HEK293 (cell line): ENCODE results near the gene SAMD4A.

Source experiments
- FEZF1 ChIP-seq: fragments of 450-650 bp; formaldehyde crosslinking; IDR thresholded peaks from 2 replicates; pipeline ENCODE4 v1.5.1; 2016; ENCODE audit warnings: missing biosample characterization, missing genetic modification characterization
- GLIS1 ChIP-seq: fragments of 450-650 bp; formaldehyde crosslinking; IDR thresholded peaks from 2 replicates; pipeline ENCODE4 v1.5.1; 2016; ENCODE audit warnings: missing biosample characterization, missing genetic modification characterization
- OVOL3 ChIP-seq: fragments of 450-650 bp; formaldehyde crosslinking; IDR thresholded peaks from 2 replicates; pipeline ENCODE4 v1.5.1; 2016; ENCODE audit warnings: missing biosample characterization, missing genetic modification characterization
- SP7 ChIP-seq: fragments of 450-650 bp; formaldehyde crosslinking; IDR thresholded peaks from 2 replicates; pipeline ENCODE4 v1.5.1; 2016; ENCODE audit warnings: missing biosample characterization, missing genetic modification characterization
- WT1 ChIP-seq: fragments of 450-650 bp; formaldehyde crosslinking; IDR thresholded peaks from 2 replicates; pipeline ENCODE4 v1.5.1; 2016; ENCODE audit warnings: missing biosample characterization, missing genetic modification characterization
- ZEB2 ChIP-seq: fragments of 450-650 bp; formaldehyde crosslinking; IDR thresholded peaks from 2 replicates; pipeline ENCODE4 v1.5.1; 2016; ENCODE audit warnings: missing biosample characterization, missing genetic modification characterization
- ZFP3 ChIP-seq: fragments of 450-650 bp; formaldehyde crosslinking; IDR thresholded peaks from 2 replicates; pipeline ENCODE4 v1.5.1; 2016; ENCODE audit warnings: low read depth, missing biosample characterization, missing genetic modification characterization
- ZFP69B ChIP-seq: fragments of 450-650 bp; formaldehyde crosslinking; IDR thresholded peaks from 2 replicates; pipeline ENCODE4 v1.5.1; 2016; ENCODE audit warnings: missing biosample characterization, missing genetic modification characterization
- ZIC2 ChIP-seq: fragments of 450-650 bp; formaldehyde crosslinking; IDR thresholded peaks from 2 replicates; pipeline ENCODE4 v1.5.1; 2016; ENCODE audit warnings: missing biosample characterization, missing genetic modification characterization
- ZNF155 ChIP-seq: fragments of 450-650 bp; formaldehyde crosslinking; IDR thresholded peaks from 2 replicates; pipeline ENCODE4 v1.5.1; 2016; ENCODE audit warnings: missing biosample characterization, missing genetic modification characterization
- ZNF202 ChIP-seq: fragments of 450-650 bp; formaldehyde crosslinking; IDR thresholded peaks from 2 replicates; pipeline ENCODE4 v1.5.1; 2016; ENCODE audit warnings: missing biosample characterization, missing genetic modification characterization, borderline replicate concordance
- ZNF311 ChIP-seq: fragments of 450-650 bp; formaldehyde crosslinking; IDR thresholded peaks from 2 replicates; pipeline ENCODE4 v1.5.1; 2017; ENCODE audit warnings: missing biosample characterization, missing genetic modification characterization, borderline replicate concordance
- ZNF366 ChIP-seq: fragments of 450-650 bp; formaldehyde crosslinking; conservative IDR thresholded peaks from 2 replicates; pipeline ENCODE4 v1.5.1; 2016; ENCODE audit warnings: missing biosample characterization, missing genetic modification characterization
- ZNF394 ChIP-seq: fragments of 450-650 bp; formaldehyde crosslinking; IDR thresholded peaks from 2 replicates; pipeline ENCODE4 v1.5.1; 2016; ENCODE audit warnings: missing biosample characterization, missing genetic modification characterization, mild to moderate bottlenecking, moderate library complexity, borderline replicate concordance
- ZNF404 ChIP-seq: fragments of 450-650 bp; formaldehyde crosslinking; IDR thresholded peaks from 2 replicates; pipeline ENCODE4 v1.5.1; 2017; ENCODE audit warnings: missing biosample characterization, missing genetic modification characterization
- ZNF416 ChIP-seq: fragments of 450-650 bp; formaldehyde crosslinking; IDR thresholded peaks from 2 replicates; pipeline ENCODE4 v1.5.1; 2016; ENCODE audit warnings: missing biosample characterization, missing genetic modification characterization
- ZNF558 ChIP-seq: fragments of 450-650 bp; formaldehyde crosslinking; IDR thresholded peaks from 2 replicates; pipeline ENCODE4 v1.5.1; 2016; ENCODE audit warnings: missing biosample characterization, missing genetic modification characterization
- ZNF747 ChIP-seq: fragments of 450-650 bp; formaldehyde crosslinking; IDR thresholded peaks from 2 replicates; pipeline ENCODE4 v1.5.1; 2016; ENCODE audit warnings: missing biosample characterization, missing genetic modification characterization
- ZNF768 ChIP-seq: fragments of 450-650 bp; formaldehyde crosslinking; IDR thresholded peaks from 2 replicates; pipeline ENCODE4 v1.5.1; 2018; ENCODE audit warnings: missing biosample characterization, mild to moderate bottlenecking, missing genetic modification characterization
- ZNF791 ChIP-seq: fragments of 450-650 bp; formaldehyde crosslinking; IDR thresholded peaks from 2 replicates; pipeline ENCODE4 v1.5.1; 2016; ENCODE audit warnings: missing biosample characterization, missing genetic modification characterization
- ZSCAN16 ChIP-seq: fragments of 450-650 bp; formaldehyde crosslinking; IDR thresholded peaks from 2 replicates; pipeline ENCODE4 v1.5.1; 2016; ENCODE audit warnings: missing biosample characterization, missing genetic modification characterization
- TF ChIP-seq, protein P1 (sequence below): fragments of 450-650 bp; formaldehyde crosslinking; IDR thresholded peaks from 2 replicates; pipeline ENCODE4 v1.5.1; 2017; ENCODE audit warnings: missing biosample characterization, mild to moderate bottlenecking, missing genetic modification characterization, moderate library complexity
- TF ChIP-seq, protein P2 (sequence below): fragments of 450-650 bp; formaldehyde crosslinking; IDR thresholded peaks from 2 replicates; pipeline ENCODE4 v1.5.1; 2016; ENCODE audit warnings: missing biosample characterization, missing genetic modification characterization
- TF ChIP-seq, protein P3 (sequence below): fragments of 450-650 bp; formaldehyde crosslinking; IDR thresholded peaks from 2 replicates; pipeline ENCODE4 v1.5.1; 2016; ENCODE audit warnings: missing biosample characterization, missing genetic modification characterization
- TF ChIP-seq, protein P4 (sequence below): fragments of 450-650 bp; formaldehyde crosslinking; IDR thresholded peaks from 2 replicates; pipeline ENCODE4 v1.5.1; 2016; ENCODE audit warnings: missing biosample characterization, missing genetic modification characterization, borderline replicate concordance
- TF ChIP-seq, protein P5 (sequence below): fragments of 450-650 bp; formaldehyde crosslinking; IDR thresholded peaks from 2 replicates; pipeline ENCODE4 v1.5.1; 2017; ENCODE audit warnings: missing biosample characterization, missing genetic modification characterization

SAMD4A gene

DNA sequence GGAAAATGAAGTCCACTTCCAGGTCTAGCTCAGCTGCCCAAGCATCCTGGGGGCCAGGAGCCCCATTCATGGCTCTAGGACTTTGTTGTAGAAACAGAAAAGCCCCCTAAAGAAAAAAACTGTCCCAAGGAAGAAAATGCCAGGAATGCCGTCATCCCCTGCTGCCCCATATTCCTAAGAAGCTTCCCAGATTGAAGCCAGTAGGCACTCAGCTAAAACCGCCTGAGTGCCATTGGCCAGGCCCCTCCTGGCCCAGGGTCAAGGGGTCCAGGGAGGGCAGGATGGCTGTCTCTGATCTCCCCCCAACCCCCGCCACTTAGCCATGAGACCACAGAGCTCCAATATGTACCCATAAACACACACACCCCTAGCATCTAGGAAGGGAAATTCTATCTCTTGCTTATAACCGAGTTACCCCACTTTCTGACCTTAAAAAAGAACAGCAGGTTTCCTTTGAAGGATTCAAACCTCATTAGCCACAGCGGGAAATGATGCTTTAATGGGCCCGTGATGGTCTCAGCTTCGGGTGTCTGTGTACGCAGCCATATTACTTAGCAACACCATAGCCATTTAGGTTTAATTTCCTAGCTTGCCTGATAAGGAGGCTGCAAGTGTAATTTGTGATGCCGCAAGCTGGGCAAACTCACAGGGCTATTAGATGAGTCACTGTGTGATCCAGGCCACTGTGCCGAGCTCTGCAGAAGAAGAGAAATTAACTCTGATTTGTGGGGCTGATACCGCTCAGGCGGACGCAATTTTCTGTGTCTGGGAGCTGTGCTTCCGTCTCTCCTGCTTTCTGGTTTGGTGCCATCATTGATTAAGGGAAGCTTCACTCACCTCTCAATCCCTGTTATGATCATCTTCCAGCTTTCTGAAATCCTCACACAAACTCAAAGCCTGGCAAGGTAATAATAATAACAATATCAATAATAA lies 251.5 kb downstream of the SAMD4A start (continued):
- peak; percentile 86 for TF ChIP-seq ZIC2 (tag by site-specific recombination)
- peak; percentile 73 for TF ChIP-seq WT1 (tag by site-specific recombination)
- TF ChIP-seq ZNF747 (tag by site-specific recombination), result no peak
- TF ChIP-seq, protein P1, sequence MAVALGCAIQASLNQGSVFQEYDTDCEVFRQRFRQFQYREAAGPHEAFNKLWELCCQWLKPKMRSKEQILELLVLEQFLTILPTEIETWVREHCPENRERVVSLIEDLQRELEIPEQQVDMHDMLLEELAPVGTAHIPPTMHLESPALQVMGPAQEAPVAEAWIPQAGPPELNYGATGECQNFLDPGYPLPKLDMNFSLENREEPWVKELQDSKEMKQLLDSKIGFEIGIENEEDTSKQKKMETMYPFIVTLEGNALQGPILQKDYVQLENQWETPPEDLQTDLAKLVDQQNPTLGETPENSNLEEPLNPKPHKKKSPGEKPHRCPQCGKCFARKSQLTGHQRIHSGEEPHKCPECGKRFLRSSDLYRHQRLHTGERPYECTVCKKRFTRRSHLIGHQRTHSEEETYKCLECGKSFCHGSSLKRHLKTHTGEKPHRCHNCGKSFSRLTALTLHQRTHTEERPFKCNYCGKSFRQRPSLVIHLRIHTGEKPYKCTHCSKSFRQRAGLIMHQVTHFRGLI, result peak; percentile 58; the same call in 1 of the 2 replicates
- no peak for TF ChIP-seq ZNF768 (tag by site-specific recombination)
- TF ChIP-seq ZNF366 (tag by site-specific recombination), result peak; percentile 62
- TF ChIP-seq ZNF404, result no peak
- TF ChIP-seq, protein P2, sequence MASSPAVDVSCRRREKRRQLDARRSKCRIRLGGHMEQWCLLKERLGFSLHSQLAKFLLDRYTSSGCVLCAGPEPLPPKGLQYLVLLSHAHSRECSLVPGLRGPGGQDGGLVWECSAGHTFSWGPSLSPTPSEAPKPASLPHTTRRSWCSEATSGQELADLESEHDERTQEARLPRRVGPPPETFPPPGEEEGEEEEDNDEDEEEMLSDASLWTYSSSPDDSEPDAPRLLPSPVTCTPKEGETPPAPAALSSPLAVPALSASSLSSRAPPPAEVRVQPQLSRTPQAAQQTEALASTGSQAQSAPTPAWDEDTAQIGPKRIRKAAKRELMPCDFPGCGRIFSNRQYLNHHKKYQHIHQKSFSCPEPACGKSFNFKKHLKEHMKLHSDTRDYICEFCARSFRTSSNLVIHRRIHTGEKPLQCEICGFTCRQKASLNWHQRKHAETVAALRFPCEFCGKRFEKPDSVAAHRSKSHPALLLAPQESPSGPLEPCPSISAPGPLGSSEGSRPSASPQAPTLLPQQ (tag by site-specific recombination), result no peak
- TF ChIP-seq, protein P3, sequence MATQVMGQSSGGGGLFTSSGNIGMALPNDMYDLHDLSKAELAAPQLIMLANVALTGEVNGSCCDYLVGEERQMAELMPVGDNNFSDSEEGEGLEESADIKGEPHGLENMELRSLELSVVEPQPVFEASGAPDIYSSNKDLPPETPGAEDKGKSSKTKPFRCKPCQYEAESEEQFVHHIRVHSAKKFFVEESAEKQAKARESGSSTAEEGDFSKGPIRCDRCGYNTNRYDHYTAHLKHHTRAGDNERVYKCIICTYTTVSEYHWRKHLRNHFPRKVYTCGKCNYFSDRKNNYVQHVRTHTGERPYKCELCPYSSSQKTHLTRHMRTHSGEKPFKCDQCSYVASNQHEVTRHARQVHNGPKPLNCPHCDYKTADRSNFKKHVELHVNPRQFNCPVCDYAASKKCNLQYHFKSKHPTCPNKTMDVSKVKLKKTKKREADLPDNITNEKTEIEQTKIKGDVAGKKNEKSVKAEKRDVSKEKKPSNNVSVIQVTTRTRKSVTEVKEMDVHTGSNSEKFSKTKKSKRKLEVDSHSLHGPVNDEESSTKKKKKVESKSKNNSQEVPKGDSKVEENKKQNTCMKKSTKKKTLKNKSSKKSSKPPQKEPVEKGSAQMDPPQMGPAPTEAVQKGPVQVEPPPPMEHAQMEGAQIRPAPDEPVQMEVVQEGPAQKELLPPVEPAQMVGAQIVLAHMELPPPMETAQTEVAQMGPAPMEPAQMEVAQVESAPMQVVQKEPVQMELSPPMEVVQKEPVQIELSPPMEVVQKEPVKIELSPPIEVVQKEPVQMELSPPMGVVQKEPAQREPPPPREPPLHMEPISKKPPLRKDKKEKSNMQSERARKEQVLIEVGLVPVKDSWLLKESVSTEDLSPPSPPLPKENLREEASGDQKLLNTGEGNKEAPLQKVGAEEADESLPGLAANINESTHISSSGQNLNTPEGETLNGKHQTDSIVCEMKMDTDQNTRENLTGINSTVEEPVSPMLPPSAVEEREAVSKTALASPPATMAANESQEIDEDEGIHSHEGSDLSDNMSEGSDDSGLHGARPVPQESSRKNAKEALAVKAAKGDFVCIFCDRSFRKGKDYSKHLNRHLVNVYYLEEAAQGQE (tag by site-specific recombination), result no peak
- TF ChIP-seq ZSCAN16 (tag by site-specific recombination), result no peak
- no peak for TF ChIP-seq ZNF202 (tag by site-specific recombination)
- no peak for TF ChIP-seq ZNF558
- TF ChIP-seq ZNF311 (tag by site-specific recombination), result no peak
- TF ChIP-seq ZNF394 (tag by site-specific recombination), result no peak
- no peak for TF ChIP-seq ZNF416 (tag by site-specific recombination)
- TF ChIP-seq ZFP3 (tag by site-specific recombination), result no peak
- TF ChIP-seq FEZF1, result peak; percentile 98
- 0 out of 2 replicates have a peak, but pooled peaks have one; percentile 18 for TF ChIP-seq ZFP69B (tag by site-specific recombination)
- no peak for TF ChIP-seq ZNF155 (tag by site-specific recombination)
- TF ChIP-seq, protein P4, sequence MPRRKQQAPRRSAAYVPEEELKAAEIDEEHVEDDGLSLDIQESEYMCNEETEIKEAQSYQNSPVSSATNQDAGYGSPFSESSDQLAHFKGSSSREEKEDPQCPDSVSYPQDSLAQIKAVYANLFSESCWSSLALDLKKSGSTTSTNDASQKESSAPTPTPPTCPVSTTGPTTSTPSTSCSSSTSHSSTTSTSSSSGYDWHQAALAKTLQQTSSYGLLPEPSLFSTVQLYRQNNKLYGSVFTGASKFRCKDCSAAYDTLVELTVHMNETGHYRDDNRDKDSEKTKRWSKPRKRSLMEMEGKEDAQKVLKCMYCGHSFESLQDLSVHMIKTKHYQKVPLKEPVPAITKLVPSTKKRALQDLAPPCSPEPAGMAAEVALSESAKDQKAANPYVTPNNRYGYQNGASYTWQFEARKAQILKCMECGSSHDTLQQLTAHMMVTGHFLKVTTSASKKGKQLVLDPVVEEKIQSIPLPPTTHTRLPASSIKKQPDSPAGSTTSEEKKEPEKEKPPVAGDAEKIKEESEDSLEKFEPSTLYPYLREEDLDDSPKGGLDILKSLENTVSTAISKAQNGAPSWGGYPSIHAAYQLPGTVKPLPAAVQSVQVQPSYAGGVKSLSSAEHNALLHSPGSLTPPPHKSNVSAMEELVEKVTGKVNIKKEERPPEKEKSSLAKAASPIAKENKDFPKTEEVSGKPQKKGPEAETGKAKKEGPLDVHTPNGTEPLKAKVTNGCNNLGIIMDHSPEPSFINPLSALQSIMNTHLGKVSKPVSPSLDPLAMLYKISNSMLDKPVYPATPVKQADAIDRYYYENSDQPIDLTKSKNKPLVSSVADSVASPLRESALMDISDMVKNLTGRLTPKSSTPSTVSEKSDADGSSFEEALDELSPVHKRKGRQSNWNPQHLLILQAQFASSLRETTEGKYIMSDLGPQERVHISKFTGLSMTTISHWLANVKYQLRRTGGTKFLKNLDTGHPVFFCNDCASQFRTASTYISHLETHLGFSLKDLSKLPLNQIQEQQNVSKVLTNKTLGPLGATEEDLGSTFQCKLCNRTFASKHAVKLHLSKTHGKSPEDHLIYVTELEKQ, result peak; percentile 71; the same call in 1 of the 2 replicates
- peak; percentile 81 for TF ChIP-seq ZEB2 (tag by site-specific recombination)
- TF ChIP-seq GLIS1 (tag by site-specific recombination), result peak; percentile 21; the same call in 1 of the 2 replicates
- TF ChIP-seq OVOL3 (tag by site-specific recombination), result peak; percentile 58; the same call in 1 of the 2 replicates
- TF ChIP-seq SP7, result peak; percentile 84
- no peak for TF ChIP-seq ZNF791 (tag by site-specific recombination)
- TF ChIP-seq, protein P5, sequence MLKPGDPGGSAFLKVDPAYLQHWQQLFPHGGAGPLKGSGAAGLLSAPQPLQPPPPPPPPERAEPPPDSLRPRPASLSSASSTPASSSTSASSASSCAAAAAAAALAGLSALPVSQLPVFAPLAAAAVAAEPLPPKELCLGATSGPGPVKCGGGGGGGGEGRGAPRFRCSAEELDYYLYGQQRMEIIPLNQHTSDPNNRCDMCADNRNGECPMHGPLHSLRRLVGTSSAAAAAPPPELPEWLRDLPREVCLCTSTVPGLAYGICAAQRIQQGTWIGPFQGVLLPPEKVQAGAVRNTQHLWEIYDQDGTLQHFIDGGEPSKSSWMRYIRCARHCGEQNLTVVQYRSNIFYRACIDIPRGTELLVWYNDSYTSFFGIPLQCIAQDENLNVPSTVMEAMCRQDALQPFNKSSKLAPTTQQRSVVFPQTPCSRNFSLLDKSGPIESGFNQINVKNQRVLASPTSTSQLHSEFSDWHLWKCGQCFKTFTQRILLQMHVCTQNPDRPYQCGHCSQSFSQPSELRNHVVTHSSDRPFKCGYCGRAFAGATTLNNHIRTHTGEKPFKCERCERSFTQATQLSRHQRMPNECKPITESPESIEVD (tag by site-specific recombination), result no peak
